ENCODE results near the gene SLC6A4.

Gene SLC6A4

DNA sequence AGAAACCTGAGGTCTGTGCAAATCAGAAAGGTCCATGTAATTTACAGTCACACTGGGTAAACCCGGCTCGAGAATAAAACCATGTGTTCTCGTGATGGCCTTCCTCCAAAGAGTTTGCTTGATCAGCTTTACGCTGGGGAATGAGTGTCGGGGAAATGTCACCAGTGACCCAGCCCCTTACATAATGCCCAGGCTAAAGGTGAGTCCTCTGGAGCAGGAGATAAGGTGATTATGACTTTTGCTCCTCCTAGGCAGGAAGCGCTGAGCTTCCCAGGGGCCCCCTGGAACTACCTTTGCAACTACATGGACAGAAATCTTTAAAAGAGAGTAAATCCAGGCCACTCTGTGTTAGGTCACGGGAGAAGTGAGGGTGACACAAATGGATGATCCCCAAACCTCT is 15.7 kb downstream of the SLC6A4 start:
- TF ChIP-seq ZBTB7A (IDR thresholded peaks at IDR 0.05; ENCODE audit: low read depth), result no peak
- TF ChIP-seq TAF1 (IDR thresholded peaks at IDR 0.05; ENCODE audit: low read depth), result no peak
- no peak for TF ChIP-seq NFIC (IDR thresholded peaks at IDR 0.05)
- TF ChIP-seq MAX (IDR thresholded peaks at IDR 0.05), result no peak
- no peak for TF ChIP-seq FOXM1 (IDR thresholded peaks at IDR 0.05; ENCODE audit: borderline replicate concordance, low read depth)
- no peak for TF ChIP-seq EGR1 (IDR thresholded peaks at IDR 0.05)
- TF ChIP-seq EP300 (IDR thresholded peaks at IDR 0.05; ENCODE audit: borderline replicate concordance), result no peak
- TF ChIP-seq RAD21 (IDR thresholded peaks at IDR 0.05; ENCODE audit: low read depth), result no peak
- no peak for TF ChIP-seq TCF12 (IDR thresholded peaks at IDR 0.05; ENCODE audit: low read depth)
- TF ChIP-seq YY1 (IDR thresholded peaks at IDR 0.05; ENCODE audit: low read depth), result no peak
- no peak for TF ChIP-seq TEAD4 (IDR thresholded peaks at IDR 0.05)
- no peak for TF ChIP-seq USF1 (IDR thresholded peaks at IDR 0.05)

GRCh38 chr17:30219315-30219714 is 16.2 kb downstream of the SLC6A4 start:
- no peak for TF ChIP-seq YY1 (IDR thresholded peaks at IDR 0.05; ENCODE audit: low read depth)
- TF ChIP-seq EGR1 (IDR thresholded peaks at IDR 0.05), result no peak

- no peak for TF ChIP-seq ZBTB7A (IDR thresholded peaks at IDR 0.05; ENCODE audit: low read depth)
- no peak for TF ChIP-seq TAF1 (IDR thresholded peaks at IDR 0.05; ENCODE audit: low read depth)
- no peak for TF ChIP-seq NFIC (IDR thresholded peaks at IDR 0.05)
- no peak for TF ChIP-seq RAD21 (IDR thresholded peaks at IDR 0.05; ENCODE audit: low read depth)
- no peak for TF ChIP-seq CREB1 (IDR thresholded peaks at IDR 0.05; ENCODE audit: low read depth)
- TF ChIP-seq EP300 (IDR thresholded peaks at IDR 0.05; ENCODE audit: borderline replicate concordance), result no peak
- TF ChIP-seq USF1 (IDR thresholded peaks at IDR 0.05), result no peak
- no peak for TF ChIP-seq YY1 (IDR thresholded peaks at IDR 0.05; ENCODE audit: low read depth)
- no peak for TF ChIP-seq FOXM1 (IDR thresholded peaks at IDR 0.05; ENCODE audit: borderline replicate concordance, low read depth)
- TF ChIP-seq, protein P1, sequence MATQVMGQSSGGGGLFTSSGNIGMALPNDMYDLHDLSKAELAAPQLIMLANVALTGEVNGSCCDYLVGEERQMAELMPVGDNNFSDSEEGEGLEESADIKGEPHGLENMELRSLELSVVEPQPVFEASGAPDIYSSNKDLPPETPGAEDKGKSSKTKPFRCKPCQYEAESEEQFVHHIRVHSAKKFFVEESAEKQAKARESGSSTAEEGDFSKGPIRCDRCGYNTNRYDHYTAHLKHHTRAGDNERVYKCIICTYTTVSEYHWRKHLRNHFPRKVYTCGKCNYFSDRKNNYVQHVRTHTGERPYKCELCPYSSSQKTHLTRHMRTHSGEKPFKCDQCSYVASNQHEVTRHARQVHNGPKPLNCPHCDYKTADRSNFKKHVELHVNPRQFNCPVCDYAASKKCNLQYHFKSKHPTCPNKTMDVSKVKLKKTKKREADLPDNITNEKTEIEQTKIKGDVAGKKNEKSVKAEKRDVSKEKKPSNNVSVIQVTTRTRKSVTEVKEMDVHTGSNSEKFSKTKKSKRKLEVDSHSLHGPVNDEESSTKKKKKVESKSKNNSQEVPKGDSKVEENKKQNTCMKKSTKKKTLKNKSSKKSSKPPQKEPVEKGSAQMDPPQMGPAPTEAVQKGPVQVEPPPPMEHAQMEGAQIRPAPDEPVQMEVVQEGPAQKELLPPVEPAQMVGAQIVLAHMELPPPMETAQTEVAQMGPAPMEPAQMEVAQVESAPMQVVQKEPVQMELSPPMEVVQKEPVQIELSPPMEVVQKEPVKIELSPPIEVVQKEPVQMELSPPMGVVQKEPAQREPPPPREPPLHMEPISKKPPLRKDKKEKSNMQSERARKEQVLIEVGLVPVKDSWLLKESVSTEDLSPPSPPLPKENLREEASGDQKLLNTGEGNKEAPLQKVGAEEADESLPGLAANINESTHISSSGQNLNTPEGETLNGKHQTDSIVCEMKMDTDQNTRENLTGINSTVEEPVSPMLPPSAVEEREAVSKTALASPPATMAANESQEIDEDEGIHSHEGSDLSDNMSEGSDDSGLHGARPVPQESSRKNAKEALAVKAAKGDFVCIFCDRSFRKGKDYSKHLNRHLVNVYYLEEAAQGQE (IDR thresholded peaks at IDR 0.05; ENCODE audit: low read depth), result no peak
Observed at GRCh38 chr17:30218799-30219198, 16.7 kb downstream of the SLC6A4 start.

GRCh38 chr17:30217746-30218245 is 17.7 kb downstream of the SLC6A4 start:
- no peak for TF ChIP-seq EP300 (IDR thresholded peaks at IDR 0.05; ENCODE audit: borderline replicate concordance)
- no peak for TF ChIP-seq FOXM1 (IDR thresholded peaks at IDR 0.05; ENCODE audit: borderline replicate concordance, low read depth)
- TF ChIP-seq TCF12 (IDR thresholded peaks at IDR 0.05; ENCODE audit: low read depth), result no peak
- TF ChIP-seq CREB1 (IDR thresholded peaks at IDR 0.05; ENCODE audit: low read depth), result no peak
- no peak for TF ChIP-seq ZBTB7A (IDR thresholded peaks at IDR 0.05; ENCODE audit: low read depth)
- no peak for TF ChIP-seq RAD21 (IDR thresholded peaks at IDR 0.05; ENCODE audit: low read depth)
- no peak for TF ChIP-seq TEAD4 (IDR thresholded peaks at IDR 0.05)
- no peak for TF ChIP-seq YY1 (IDR thresholded peaks at IDR 0.05; ENCODE audit: low read depth)
- no peak for TF ChIP-seq MAX (IDR thresholded peaks at IDR 0.05)
- no peak for TF ChIP-seq CEBPB (IDR thresholded peaks at IDR 0.05)
- no peak for TF ChIP-seq TAF1 (IDR thresholded peaks at IDR 0.05; ENCODE audit: low read depth)
- TF ChIP-seq EGR1 (IDR thresholded peaks at IDR 0.05), result no peak
- no peak for TF ChIP-seq USF1 (IDR thresholded peaks at IDR 0.05)
- TF ChIP-seq, protein P1 (IDR thresholded peaks at IDR 0.05; ENCODE audit: low read depth), result no peak
- TF ChIP-seq NFIC (IDR thresholded peaks at IDR 0.05), result no peak

- no peak for TF ChIP-seq EP300 (IDR thresholded peaks at IDR 0.05; ENCODE audit: borderline replicate concordance)
- no peak for TF ChIP-seq CEBPB (IDR thresholded peaks at IDR 0.05)
- TF ChIP-seq ZBTB7A (IDR thresholded peaks at IDR 0.05; ENCODE audit: low read depth), result no peak
Observed at GRCh38 chr17:30217054-30217453, 18.4 kb downstream of the SLC6A4 start.

GRCh38 chr17:30212750-30213149 is 22.7 kb downstream of the SLC6A4 start:
- no peak for TF ChIP-seq TAF1 (IDR thresholded peaks at IDR 0.05; ENCODE audit: low read depth)
- no peak for TF ChIP-seq TCF12 (IDR thresholded peaks at IDR 0.05; ENCODE audit: low read depth)
- no peak for TF ChIP-seq EGR1 (IDR thresholded peaks at IDR 0.05)
- TF ChIP-seq USF1 (IDR thresholded peaks at IDR 0.05), result no peak
- no peak for TF ChIP-seq TEAD4 (IDR thresholded peaks at IDR 0.05)
- no peak for TF ChIP-seq YY1 (IDR thresholded peaks at IDR 0.05; ENCODE audit: low read depth)
- no peak for TF ChIP-seq NFIC (IDR thresholded peaks at IDR 0.05)
- TF ChIP-seq CEBPB (IDR thresholded peaks at IDR 0.05), result no peak
- no peak for TF ChIP-seq MAX (IDR thresholded peaks at IDR 0.05)
- TF ChIP-seq RAD21 (IDR thresholded peaks at IDR 0.05; ENCODE audit: low read depth), result no peak
- no peak for TF ChIP-seq FOXM1 (IDR thresholded peaks at IDR 0.05; ENCODE audit: borderline replicate concordance, low read depth)
- TF ChIP-seq, protein P1 (IDR thresholded peaks at IDR 0.05; ENCODE audit: low read depth), result no peak
- no peak for TF ChIP-seq CREB1 (IDR thresholded peaks at IDR 0.05; ENCODE audit: low read depth)
- no peak for TF ChIP-seq EP300 (IDR thresholded peaks at IDR 0.05; ENCODE audit: borderline replicate concordance)
- TF ChIP-seq ZBTB7A (IDR thresholded peaks at IDR 0.05; ENCODE audit: low read depth), result no peak
